ENCODE data around the gene GSTT4. TPM values are rescaled to one million over a fixed set of nuclear protein-coding genes. Genes with fewer than 3 reads are reported as not detected.
A peak's percentile ranks its signal among the peaks of the same experiment; 100 is the strongest.
"Not testable (repeated sequence)": the region's sequence is repeated elsewhere in the genome, so short reads cannot be mapped to it uniquely, and the experiment has no call there.

GSTT4 gene
- total RNA-seq: not detected in 2 replicates

GRCh38 chr22:24005201-24005600 is at the start of gene GSTT4:
GSTT4 (minus strand) TSS chr22:24005453; CDS start chr22:24005356, 97 bp downstream.
- Mint-ChIP-seq H3K27ac (no peak within 1 kb of the TSS), H3K9me3 (no peaks in the 10 kb centered on the region), H3K27me3 (peaks cover 4% of the 10 kb centered on the region), H3K4me1 (peaks cover 4% of the 10 kb centered on the region), H3K36me3 (ENCODE audit: low read depth) (no peaks in the 10 kb centered on the region), H3K4me3 (no peak within 1 kb of the TSS)
- peak; percentile 56 for DNase-seq
- intact Hi-C loops (cut with micrococcal nuclease): no loop called here

- H3K36me3 Mint-ChIP-seq (ENCODE audit: low read depth): peaks cover 73% of the 10 kb centered on the region
- H3K27ac Mint-ChIP-seq: no peak overlapping the region
- intact Hi-C loops (cut with micrococcal nuclease): no loop called here
- no peaks in the 10 kb centered on the region for H3K4me1 Mint-ChIP-seq
- H3K4me3 Mint-ChIP-seq: no peak overlapping the region
- no peaks in the 10 kb centered on the region for H3K27me3 Mint-ChIP-seq
- no peak for DNase-seq
- H3K9me3 Mint-ChIP-seq: no peaks in the 10 kb centered on the region
These were observed 49.1 kb upstream of the GSTT4 start for GRCh38 chr22:24054356-24054755.

GRCh38 chr22:24053481-24054226 is 48.4 kb upstream of the GSTT4 start:
- no peak for DNase-seq
- H3K27me3 Mint-ChIP-seq: no peaks in the 10 kb centered on the region
- H3K4me1 Mint-ChIP-seq: no peaks in the 10 kb centered on the region
- H3K4me3 Mint-ChIP-seq: no peak overlapping the region
- no peaks in the 10 kb centered on the region for H3K9me3 Mint-ChIP-seq
- no peak overlapping the region for H3K27ac Mint-ChIP-seq
- intact Hi-C loops (cut with micrococcal nuclease): no loop called here
- peaks cover 71% of the 10 kb centered on the region for H3K36me3 Mint-ChIP-seq (ENCODE audit: low read depth)

GRCh38 chr22:24051568-24051967 is 46.3 kb upstream of the GSTT4 start:
- Mint-ChIP-seq H3K4me3 (no peak overlapping the region), H3K27ac (no peak overlapping the region), H3K27me3 (no peaks in the 10 kb centered on the region), H3K36me3 (ENCODE audit: low read depth) (peaks cover 68% of the 10 kb centered on the region), H3K9me3 (no peaks in the 10 kb centered on the region), H3K4me1 (no peaks in the 10 kb centered on the region)
- DNase-seq: no peak
- intact Hi-C loops (cut with micrococcal nuclease): no loop called here

GRCh38 chr22:24051028-24051427 is 45.8 kb upstream of the GSTT4 start:
- no peaks in the 10 kb centered on the region for H3K9me3 Mint-ChIP-seq
- H3K27ac Mint-ChIP-seq: no peak overlapping the region
- no peak overlapping the region for H3K4me3 Mint-ChIP-seq
- peaks cover under 1% of the 10 kb centered on the region for H3K4me1 Mint-ChIP-seq
- DNase-seq: no peak
- H3K36me3 Mint-ChIP-seq (ENCODE audit: low read depth): peaks cover 67% of the 10 kb centered on the region
- no peaks in the 10 kb centered on the region for H3K27me3 Mint-ChIP-seq
- intact Hi-C loops (cut with micrococcal nuclease): no loop called here

- no peak for DNase-seq
- Mint-ChIP-seq H3K9me3 (no peaks in the 10 kb centered on the region), H3K36me3 (ENCODE audit: low read depth) (peaks cover 65% of the 10 kb centered on the region), H3K4me3 (no peak overlapping the region), H3K27ac (no peak overlapping the region), H3K27me3 (no peaks in the 10 kb centered on the region), H3K4me1 (peaks cover 3% of the 10 kb centered on the region)
- intact Hi-C loops (cut with micrococcal nuclease): no loop called here
These were observed 44.7 kb upstream of the GSTT4 start for GRCh38 chr22:24049978-24050377.

GRCh38 chr22:24049211-24049610 is 44.0 kb upstream of the GSTT4 start:
- Mint-ChIP-seq H3K9me3 (no peaks in the 10 kb centered on the region), H3K27me3 (no peaks in the 10 kb centered on the region), H3K4me3 (no peak overlapping the region), H3K36me3 (ENCODE audit: low read depth) (peaks cover 68% of the 10 kb centered on the region), H3K4me1 (peaks cover 3% of the 10 kb centered on the region), H3K27ac (no peak overlapping the region)
- no peak for DNase-seq
- intact Hi-C loops (cut with micrococcal nuclease): no loop called here

- H3K9me3 Mint-ChIP-seq: no peaks in the 10 kb centered on the region
- no peak for DNase-seq
- no peaks in the 10 kb centered on the region for H3K27me3 Mint-ChIP-seq
- H3K27ac Mint-ChIP-seq: peak overlapping the region; percentile 13
- intact Hi-C loops (cut with micrococcal nuclease): no loop called here
- peaks cover 63% of the 10 kb centered on the region for H3K36me3 Mint-ChIP-seq (ENCODE audit: low read depth)
- peaks cover 4% of the 10 kb centered on the region for H3K4me1 Mint-ChIP-seq
- H3K4me3 Mint-ChIP-seq: no peak overlapping the region
These were observed 40.8 kb upstream of the GSTT4 start for GRCh38 chr22:24046024-24046423.

- peaks cover 4% of the 10 kb centered on the region for H3K4me1 Mint-ChIP-seq
- DNase-seq: no peak
- H3K36me3 Mint-ChIP-seq (ENCODE audit: low read depth): peaks cover 61% of the 10 kb centered on the region
- intact Hi-C loops (cut with micrococcal nuclease): no loop called here
- H3K4me3 Mint-ChIP-seq: no peak overlapping the region
- H3K27ac Mint-ChIP-seq: no peak overlapping the region
- no peaks in the 10 kb centered on the region for H3K27me3 Mint-ChIP-seq
- H3K9me3 Mint-ChIP-seq: no peaks in the 10 kb centered on the region
These were observed 38.7 kb upstream of the GSTT4 start for GRCh38 chr22:24043958-24044357.

GRCh38 chr22:24043465-24043864 is 38.2 kb upstream of the GSTT4 start:
- DNase-seq; H3K9me3 Mint-ChIP-seq; H3K27ac Mint-ChIP-seq; H3K27me3 Mint-ChIP-seq; H3K4me3 Mint-ChIP-seq; intact Hi-C loops (cut with micrococcal nuclease); H3K4me1 Mint-ChIP-seq: not testable (repeated sequence)
- H3K36me3 Mint-ChIP-seq (ENCODE audit: low read depth): peaks cover 62% of the 10 kb centered on the region

GRCh38 chr22:24040946-24041345 is 35.7 kb upstream of the GSTT4 start:
- peaks cover 66% of the 10 kb centered on the region for H3K36me3 Mint-ChIP-seq (ENCODE audit: low read depth)
- H3K27ac Mint-ChIP-seq: no peak overlapping the region
- no peaks in the 10 kb centered on the region for H3K27me3 Mint-ChIP-seq
- no peak overlapping the region for H3K4me3 Mint-ChIP-seq
- H3K4me1 Mint-ChIP-seq: peaks cover 14% of the 10 kb centered on the region
- intact Hi-C loops (cut with micrococcal nuclease): no loop called here
- H3K9me3 Mint-ChIP-seq: no peaks in the 10 kb centered on the region
- DNase-seq: no peak

- peaks cover 15% of the 10 kb centered on the region for H3K4me1 Mint-ChIP-seq
- peaks cover 54% of the 10 kb centered on the region for H3K36me3 Mint-ChIP-seq (ENCODE audit: low read depth)
- H3K27me3 Mint-ChIP-seq: no peaks in the 10 kb centered on the region
- no peak overlapping the region for H3K4me3 Mint-ChIP-seq
- no peak overlapping the region for H3K27ac Mint-ChIP-seq
- intact Hi-C loops (cut with micrococcal nuclease): no loop called here
- no peak for DNase-seq
- no peaks in the 10 kb centered on the region for H3K9me3 Mint-ChIP-seq
These were observed 33.8 kb upstream of the GSTT4 start for GRCh38 chr22:24039046-24039445.

GRCh38 chr22:24037851-24038765 is 32.9 kb upstream of the GSTT4 start:
- Mint-ChIP-seq H3K4me1 (peaks cover 20% of the 10 kb centered on the region), H3K27me3 (no peaks in the 10 kb centered on the region), H3K4me3 (no peak overlapping the region), H3K9me3 (no peaks in the 10 kb centered on the region), H3K27ac (peak overlapping the region; percentile 28), H3K36me3 (ENCODE audit: low read depth) (peaks cover 50% of the 10 kb centered on the region)
- DNase-seq: peak; percentile 62
- intact Hi-C loops (cut with micrococcal nuclease): no loop called here

GRCh38 chr22:24035296-24035695 is 30.0 kb upstream of the GSTT4 start:
- Mint-ChIP-seq H3K4me1 (peaks cover 27% of the 10 kb centered on the region), H3K27ac (no peak overlapping the region), H3K4me3 (no peak overlapping the region), H3K36me3 (ENCODE audit: low read depth) (peaks cover 42% of the 10 kb centered on the region), H3K9me3 (no peaks in the 10 kb centered on the region), H3K27me3 (no peaks in the 10 kb centered on the region)
- intact Hi-C loops (cut with micrococcal nuclease): no loop called here
- DNase-seq: no peak
